22Rv1 (cell line): ENCODE results near the gene MAMLD1.

Experiments used
- CTCF ChIP-seq: fragments of 450-650 bp; IDR thresholded peaks from 2 replicates; pipeline ENCODE4 v1.5.1; 2017; ENCODE audit warnings: mild to moderate bottlenecking
- ZFX ChIP-seq: fragments of 450-650 bp; IDR thresholded peaks from 2 replicates; pipeline ENCODE4 v1.6.1; 2017; ENCODE audit warnings: antibody characterized with exemption, borderline replicate concordance

GRCh38 chrX:150334981-150335380 lies 28.1 kb upstream of the MAMLD1 start:
- no peak for TF ChIP-seq CTCF
- TF ChIP-seq ZFX, result no peak
